ENCODE results near the gene IER3IP1. TPM values are rescaled to one million over a fixed set of nuclear protein-coding genes. Genes with fewer than 3 reads are reported as not detected.

Gene IER3IP1
- total and polyA plus RNA-seq, 2 of the 4 experiments (the other 2 are of a cell fraction), result 7.0 to 11.7 TPM

GRCh38 chr18:47168509-47168908 lies 7.7 kb downstream of the IER3IP1 start:
- no peak overlapping the region for H2BK5ac ChIP-seq (ENCODE audit: low read depth, low read length, poor library complexity, severe bottlenecking)
- no peak overlapping the region for H4K91ac ChIP-seq (ENCODE audit: insufficient read depth, low read depth, low read length)
- no peak overlapping the region for H3K4me2 ChIP-seq (ENCODE audit: low read depth, low read length)
- dilution Hi-C loops (cut with HindIII; ENCODE audit: low sequenced_read_pairs, unreplicated experiment), result no loop called here
- no peak overlapping the region for H3K23ac ChIP-seq (ENCODE audit: low read depth, low read length)
- ChIA-PET POLR2A (ENCODE audit: unreplicated experiment) (no interaction called here), CTCF (interaction anchor here (0.7 kb wide), 1 partner anchor 1031 kb away, joined by 4 read pairs; no protein-coding TSS in a partner anchor)
- no peak overlapping the region for H3K27ac ChIP-seq (ENCODE audit: insufficient read depth, low read length)
- no peak overlapping the region for H2BK120ac ChIP-seq (ENCODE audit: low read depth, low read length)
- in situ Hi-C loops (cut with MboI; ENCODE audit: low sequenced_read_pairs), result no loop called here
- H3K79me1 ChIP-seq (ENCODE audit: low read depth in 1 of 2, low read length in 2 of 2), result peaks cover 10 to 37% of the 10 kb centered on the region in 2 experiments
- H3K56ac ChIP-seq (ENCODE audit: extremely low read depth, insufficient read depth, low read length), result no peak overlapping the region
- H3K14ac ChIP-seq (replicated peaks; ENCODE audit: low read depth, low read length), result no peak overlapping the region
- no peak overlapping the region for H4K5ac ChIP-seq (ENCODE audit: low read depth, low read length)
- ATAC-seq (ENCODE audit: low read depth), result no peak
- no peak overlapping the region for H4K8ac ChIP-seq (ENCODE audit: low read depth in 2 of 2, low read length in 2 of 2)
- peaks cover 5% of the 10 kb centered on the region for H3K9me1 ChIP-seq (ENCODE audit: insufficient read depth, low read length)
- H2AK5ac ChIP-seq (ENCODE audit: low read depth, low read length), result no peak overlapping the region
- TF ChIP-seq, protein P1, sequence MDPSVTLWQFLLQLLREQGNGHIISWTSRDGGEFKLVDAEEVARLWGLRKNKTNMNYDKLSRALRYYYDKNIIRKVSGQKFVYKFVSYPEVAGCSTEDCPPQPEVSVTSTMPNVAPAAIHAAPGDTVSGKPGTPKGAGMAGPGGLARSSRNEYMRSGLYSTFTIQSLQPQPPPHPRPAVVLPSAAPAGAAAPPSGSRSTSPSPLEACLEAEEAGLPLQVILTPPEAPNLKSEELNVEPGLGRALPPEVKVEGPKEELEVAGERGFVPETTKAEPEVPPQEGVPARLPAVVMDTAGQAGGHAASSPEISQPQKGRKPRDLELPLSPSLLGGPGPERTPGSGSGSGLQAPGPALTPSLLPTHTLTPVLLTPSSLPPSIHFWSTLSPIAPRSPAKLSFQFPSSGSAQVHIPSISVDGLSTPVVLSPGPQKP (IDR thresholded peaks at IDR 0.05; ENCODE audit: borderline replicate concordance, low read depth, low read length), result no peak
- no peak for TF ChIP-seq MAFK (IDR thresholded peaks at IDR 0.05; ENCODE audit: low read depth, low read length)
- no peak for TF ChIP-seq MXI1 (IDR thresholded peaks at IDR 0.05; ENCODE audit: borderline replicate concordance, low read depth, low read length)
- TF ChIP-seq FOS (IDR thresholded peaks at IDR 0.05; ENCODE audit: low read depth, low read length), result no peak
- H2AFZ ChIP-seq (replicated peaks; ENCODE audit: low read length, poor library complexity), result no peak overlapping the region
- H4K20me1 ChIP-seq (ENCODE audit: insufficient read depth, low read length), result peaks cover 53% of the 10 kb centered on the region
- no peak overlapping the region for H3K4ac ChIP-seq (ENCODE audit: low read depth, low read length)
- H2AK9ac ChIP-seq (replicated peaks; ENCODE audit: low read depth, low read length, poor library complexity), result no peak overlapping the region
- no peak overlapping the region for H3K18ac ChIP-seq (ENCODE audit: low read depth, low read length)
- BruUV-seq (replicated peaks), result no TSS peak
- H2BK20ac ChIP-seq (ENCODE audit: low read depth, low read length), result no peak overlapping the region
- H3K36me3 ChIP-seq (ENCODE audit: control insufficient read depth, insufficient read depth, low read length), result peaks cover 2% of the 10 kb centered on the region
- no peak overlapping the region for H2BK15ac ChIP-seq (ENCODE audit: low read depth, low read length)
- H3K27me3 ChIP-seq (ENCODE audit: control insufficient read depth, insufficient read depth, low read length), result no peaks in the 10 kb centered on the region
- H3K4me1 ChIP-seq (ENCODE audit: control insufficient read depth, insufficient read depth, low read length), result peaks cover 2% of the 10 kb centered on the region; the same call in 1 of the 2 replicates
- H3K9me3 ChIP-seq (ENCODE audit: control insufficient read depth, insufficient read depth, low read length), result no peaks in the 10 kb centered on the region
- DNase-seq, result no peak
- H3K4me3 ChIP-seq (ENCODE audit: insufficient read depth, low read depth, low read length), result no peak overlapping the region
- intact Hi-C loops (cut with micrococcal nuclease), result no loop called here
- H3K9ac ChIP-seq (ENCODE audit: low read depth, low read length), result no peak overlapping the region

Data from IMR-90 (cell line).